Measurements from ENCODE around the gene STK32C.
"Not testable (repeated sequence)": the region's sequence is repeated elsewhere in the genome, so short reads cannot be mapped to it uniquely, and the experiment has no call there.

Gene STK32C

GRCh38 chr10:132227851-132228390, 79.8 kb downstream of the STK32C start:
- no peak for DNase-seq

GRCh38 chr10:132226586-132227405, 81.0 kb downstream of the STK32C start:
- no peak for DNase-seq

DNA sequence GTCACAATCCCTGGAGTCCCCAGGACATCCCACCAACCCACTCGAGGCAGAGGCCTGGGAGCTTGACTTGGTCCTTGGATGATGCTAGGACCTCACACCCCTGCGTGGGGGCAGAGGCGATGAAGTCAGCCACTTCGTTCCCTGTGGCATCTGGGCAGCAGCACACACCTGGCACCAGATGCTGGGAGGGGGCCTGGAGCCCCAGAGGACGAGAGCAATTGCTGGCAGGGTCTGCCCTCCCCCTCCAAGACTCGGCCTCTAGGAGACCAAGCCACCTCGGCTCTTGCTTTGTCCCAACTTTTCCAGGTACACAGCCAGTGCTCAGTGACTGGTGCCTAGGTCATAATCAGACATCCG, 81.9 kb downstream of the STK32C start:
- no peak for DNase-seq

DNA sequence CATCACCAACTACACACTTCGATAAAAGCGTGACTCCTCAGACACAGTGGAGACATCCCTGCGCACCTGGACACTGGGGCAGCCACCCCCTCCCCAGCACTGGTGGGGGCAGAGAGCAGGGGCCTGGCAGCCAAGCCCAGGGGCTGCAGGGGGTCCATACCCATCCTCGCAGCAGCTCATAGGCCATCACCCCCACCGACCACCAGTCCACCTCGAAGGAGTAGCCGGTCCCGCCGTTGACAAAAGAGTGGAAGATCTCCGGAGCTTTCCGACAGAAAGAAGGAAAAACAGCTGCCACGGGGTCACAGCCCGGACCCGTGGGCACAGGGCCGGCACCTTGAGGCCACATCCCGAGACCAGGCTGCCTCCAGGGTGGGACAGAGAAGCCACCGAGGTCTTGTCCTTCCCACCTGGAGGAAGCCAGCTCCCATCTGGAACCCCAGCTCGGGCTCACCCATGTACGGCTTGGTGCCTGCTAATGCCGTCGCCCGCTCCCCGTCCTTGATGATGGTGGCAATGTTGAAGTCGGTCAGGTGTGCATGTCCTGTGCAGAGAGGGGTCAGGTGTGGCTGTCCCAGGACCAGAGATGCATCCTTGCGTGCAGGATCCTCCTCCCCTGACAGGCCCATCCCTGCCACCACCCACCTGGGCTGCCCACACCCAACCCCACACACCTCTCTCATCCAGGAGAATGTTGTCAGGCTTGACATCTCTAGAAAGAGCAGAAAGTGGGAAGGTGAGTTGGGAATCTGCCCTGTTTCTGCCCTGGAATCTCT, 82.5 kb downstream of the STK32C start:
- no peak for DNase-seq

GRCh38 chr10:132224343-132225072, 83.2 kb downstream of the STK32C start:
- DNase-seq = no peak

DNA sequence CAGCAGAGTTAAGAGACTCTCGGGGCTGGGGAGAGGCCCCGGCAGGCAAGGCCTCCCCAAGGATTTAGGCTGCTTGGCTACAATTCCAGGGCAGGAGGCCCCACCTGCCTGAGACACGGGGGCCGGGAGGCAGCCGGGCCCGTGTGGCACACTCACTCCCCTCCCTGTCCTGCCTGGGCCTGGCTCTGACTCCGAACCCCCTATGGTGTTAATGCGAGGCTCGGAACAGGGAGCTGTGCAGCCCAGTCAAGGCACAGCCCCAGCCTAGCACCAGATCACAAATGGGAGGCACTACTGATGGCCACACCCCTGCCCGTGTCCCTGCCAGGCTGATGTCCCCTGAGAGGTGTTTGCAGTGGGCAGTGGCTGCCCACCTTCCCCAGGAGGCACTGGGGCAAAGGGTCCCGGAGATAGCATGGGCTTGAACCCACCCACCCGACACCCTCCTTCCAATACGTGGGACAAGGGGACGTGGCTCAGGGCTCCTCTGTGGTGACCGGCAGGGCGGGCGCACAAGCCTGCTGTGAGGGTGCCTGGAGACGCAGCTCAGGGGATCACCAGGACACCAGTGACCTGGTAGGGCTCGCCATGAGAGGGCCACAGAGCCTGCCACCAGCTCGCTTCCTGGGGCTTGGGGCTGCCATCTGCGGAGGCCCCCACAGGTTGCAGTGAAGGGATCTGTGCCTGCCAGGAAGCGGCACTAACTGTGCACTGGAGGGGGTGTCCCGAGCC, 84.0 kb downstream of the STK32C start:
- no peak for DNase-seq

DNA sequence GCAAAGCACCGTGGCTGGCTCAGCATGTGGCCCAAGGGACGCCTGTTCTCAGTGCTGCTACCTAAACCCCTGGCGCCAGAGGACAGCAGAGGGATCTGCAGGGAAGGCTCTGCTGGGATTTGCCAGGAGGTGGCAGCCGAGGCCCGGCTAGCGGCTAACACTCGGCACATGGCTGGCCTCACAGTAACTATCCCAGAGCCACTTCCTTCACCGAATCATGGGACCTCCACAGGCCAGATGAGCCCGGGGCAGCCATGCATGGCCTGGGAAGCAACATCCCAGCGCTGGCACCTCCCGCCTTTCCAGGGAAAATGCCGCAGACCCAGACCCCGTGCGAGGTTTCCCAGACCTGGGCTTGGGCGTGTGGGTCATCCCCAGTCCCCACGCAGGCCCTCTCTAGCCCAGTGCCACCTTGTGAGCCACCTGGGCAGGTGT, 84.6 kb downstream of the STK32C start:
- no peak for DNase-seq

DNA sequence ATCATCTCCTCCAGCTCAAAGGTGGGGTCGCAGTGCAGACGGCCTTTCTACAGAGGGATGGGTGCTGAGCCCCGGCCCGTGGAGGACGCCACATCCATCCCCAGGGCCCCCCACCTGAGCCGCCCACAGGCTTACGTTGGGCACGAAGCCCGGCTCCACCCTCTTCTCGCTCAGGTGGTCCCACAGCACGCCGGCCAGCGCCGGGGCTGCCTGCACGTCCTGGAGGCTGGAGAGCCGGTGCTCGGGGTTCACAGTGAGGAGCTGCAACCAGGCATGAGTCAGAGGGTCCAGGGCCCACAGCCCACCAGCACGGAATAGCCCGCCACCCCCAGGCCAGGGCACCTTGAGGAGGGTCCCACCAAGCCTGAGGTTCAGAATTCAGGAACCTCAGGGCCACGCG, 85.0 kb downstream of the STK32C start:
- DNase-seq = no peak

DNA sequence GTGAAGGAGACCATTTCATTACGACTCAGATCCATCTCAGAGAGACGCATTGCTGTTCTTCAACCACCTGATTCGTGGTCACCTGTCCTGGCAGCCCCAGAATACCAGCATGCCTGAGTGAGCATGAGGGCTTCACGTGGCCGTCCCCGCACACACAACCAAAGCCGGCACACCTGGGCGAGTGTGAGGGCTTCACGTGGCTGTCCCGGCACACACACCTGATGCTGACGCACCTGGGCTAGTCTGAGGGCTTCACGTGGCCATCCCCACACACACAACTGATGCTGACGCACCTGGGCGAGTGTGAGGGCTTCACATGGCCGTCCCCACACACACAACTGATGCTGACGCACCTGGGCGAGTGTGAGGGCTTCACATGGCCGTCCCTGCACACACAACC, 86.8 kb downstream of the STK32C start:
- not testable (repeated sequence) for DNase-seq

DNA sequence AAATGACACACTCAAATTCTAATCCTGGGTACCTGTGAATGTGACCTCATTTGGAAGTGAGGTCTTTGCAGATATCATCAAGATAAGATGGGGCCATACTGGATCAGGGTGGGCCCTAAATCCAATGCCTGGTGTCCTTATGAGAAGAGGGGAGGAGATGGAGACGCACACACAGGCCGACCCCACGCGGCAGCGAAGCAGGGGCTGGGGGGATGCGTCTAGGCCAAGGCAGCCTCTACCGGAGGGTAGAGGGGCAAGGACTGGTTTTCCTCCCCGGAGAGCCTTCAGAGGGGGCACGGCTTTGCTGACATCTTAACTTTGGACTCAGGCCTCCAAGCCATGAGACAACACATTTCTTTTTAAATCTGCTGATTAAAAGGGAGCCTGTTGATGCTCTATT, 87.7 kb downstream of the STK32C start:
- no peak for DNase-seq

DNA sequence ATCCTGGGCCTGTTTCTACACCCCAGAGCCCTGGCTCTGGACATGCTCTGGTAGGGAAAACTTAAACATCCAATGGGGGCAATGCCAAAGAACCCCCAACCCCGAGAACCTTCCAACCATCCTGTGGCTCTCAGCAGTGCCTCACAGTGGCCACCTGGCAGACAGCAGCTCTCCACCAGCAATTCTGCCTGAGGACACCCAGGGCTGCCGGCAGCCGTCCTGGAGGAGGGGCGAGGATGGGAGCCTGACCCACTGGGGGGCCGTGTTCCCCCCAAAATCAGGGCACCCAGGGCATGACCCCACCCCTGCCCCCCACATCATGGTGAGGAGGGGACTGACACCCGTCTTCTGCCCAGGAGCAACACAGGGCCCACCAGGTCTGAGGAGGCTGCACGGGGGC, 88.3 kb downstream of the STK32C start:
- no peak for DNase-seq

DNA sequence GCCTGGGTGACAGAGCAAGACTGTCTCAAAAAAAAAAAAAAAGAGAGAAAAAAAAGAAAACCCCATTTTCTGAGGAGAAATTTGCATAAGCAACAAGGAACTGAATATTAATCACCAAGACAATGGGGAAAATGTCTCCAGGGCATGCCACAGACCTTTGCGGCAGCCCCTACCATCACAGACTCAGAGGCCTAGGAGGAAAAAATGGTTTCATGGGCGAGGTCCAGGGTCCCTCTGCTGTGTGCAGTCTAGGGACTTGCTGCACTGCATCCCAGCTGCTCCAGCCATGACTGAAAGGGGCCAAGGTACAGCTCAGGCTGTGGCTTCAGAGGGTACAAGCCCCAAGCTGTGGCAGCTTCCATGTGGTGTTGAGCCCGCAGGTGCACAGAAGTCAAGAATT, 91.3 kb downstream of the STK32C start:
- DNase-seq = not testable (repeated sequence)

DNA sequence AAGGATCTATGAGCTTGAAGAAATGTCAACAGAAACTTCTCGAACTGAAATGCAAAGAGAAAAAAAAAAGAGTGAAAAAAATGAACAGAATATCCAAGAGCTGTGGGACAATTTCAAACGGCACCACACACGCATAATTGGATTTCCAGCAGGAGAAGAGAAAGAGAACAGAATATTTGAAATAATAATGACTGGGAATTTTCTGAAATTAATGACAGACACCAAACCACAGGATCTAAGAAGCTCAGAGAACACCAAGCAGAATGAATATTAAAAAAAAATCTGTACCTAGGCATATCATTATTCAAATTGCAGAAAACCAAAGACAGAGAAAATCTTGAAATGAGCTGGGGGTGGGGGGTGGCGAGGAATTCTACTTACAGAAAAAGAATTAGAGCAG, 93.8 kb downstream of the STK32C start:
- no peak for DNase-seq

DNA sequence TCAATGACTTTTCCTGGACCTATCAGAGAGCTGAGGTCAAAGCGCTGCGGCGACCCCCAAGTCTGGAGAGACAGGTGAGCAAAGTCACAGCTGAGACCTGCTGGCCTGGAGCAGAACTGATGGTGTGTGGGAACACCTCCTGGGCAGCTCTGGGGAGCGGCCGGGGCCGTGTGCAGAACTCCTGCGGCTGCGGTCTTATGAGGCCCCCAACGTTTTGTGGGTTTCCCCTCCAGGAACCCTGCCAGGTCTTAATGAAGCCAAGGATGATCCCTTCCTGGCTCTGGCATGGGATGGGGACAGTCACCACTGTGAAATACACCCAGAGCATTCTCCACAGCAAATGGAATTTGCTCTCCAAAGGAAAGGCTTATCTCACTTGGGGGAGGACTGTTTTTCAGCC, 94.9 kb downstream of the STK32C start:
- no peak for DNase-seq

GRCh38 chr10:132211246-132211645, 96.5 kb downstream of the STK32C start:
- no peak for DNase-seq

DNA sequence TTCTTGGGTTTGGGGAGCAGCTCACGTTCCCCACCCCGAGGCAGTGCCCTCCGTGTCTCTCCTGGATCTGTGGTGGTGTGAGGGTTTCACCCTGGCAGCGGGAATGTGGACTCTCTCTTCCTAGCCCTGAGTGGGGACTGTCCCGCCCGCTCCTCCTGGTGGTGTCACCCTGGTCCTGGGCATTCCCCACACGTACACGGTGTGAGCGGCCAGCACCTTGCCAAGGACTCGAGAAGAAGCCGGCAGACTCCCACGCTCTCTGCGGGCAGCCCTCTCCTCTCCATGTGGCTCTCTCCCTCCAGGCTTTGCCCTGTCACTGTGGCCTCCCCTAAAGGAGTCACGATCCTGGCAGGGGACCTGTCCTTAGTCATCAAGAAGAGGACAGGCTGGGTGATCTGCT, 97.0 kb downstream of the STK32C start:
- DNase-seq = no peak

GRCh38 chr10:132209978-132210530, 97.7 kb downstream of the STK32C start:
- no peak for DNase-seq

DNA sequence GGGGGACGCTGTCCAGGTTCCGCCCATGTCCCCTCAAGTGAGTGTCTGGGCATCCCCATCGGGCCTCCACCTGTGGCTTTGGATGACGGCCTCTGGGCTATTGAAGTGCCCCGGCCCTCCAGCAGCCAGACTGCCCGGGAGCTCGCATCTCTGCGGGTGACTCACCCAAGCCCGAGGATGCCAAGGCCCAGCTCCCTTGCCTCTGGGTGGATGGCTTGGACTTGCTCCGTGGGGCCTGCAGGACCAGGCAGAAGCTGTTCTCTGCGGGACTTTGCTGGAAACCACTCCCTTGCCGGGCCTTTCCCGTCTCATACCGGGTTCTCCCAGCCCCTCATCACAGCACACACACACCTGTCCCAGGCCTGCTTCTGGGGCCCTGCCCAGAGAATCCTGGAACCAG, 98.6 kb downstream of the STK32C start:
- DNase-seq = no peak

GRCh38 chr10:132208462-132209050, 99.2 kb downstream of the STK32C start:
- DNase-seq = no peak

DNA sequence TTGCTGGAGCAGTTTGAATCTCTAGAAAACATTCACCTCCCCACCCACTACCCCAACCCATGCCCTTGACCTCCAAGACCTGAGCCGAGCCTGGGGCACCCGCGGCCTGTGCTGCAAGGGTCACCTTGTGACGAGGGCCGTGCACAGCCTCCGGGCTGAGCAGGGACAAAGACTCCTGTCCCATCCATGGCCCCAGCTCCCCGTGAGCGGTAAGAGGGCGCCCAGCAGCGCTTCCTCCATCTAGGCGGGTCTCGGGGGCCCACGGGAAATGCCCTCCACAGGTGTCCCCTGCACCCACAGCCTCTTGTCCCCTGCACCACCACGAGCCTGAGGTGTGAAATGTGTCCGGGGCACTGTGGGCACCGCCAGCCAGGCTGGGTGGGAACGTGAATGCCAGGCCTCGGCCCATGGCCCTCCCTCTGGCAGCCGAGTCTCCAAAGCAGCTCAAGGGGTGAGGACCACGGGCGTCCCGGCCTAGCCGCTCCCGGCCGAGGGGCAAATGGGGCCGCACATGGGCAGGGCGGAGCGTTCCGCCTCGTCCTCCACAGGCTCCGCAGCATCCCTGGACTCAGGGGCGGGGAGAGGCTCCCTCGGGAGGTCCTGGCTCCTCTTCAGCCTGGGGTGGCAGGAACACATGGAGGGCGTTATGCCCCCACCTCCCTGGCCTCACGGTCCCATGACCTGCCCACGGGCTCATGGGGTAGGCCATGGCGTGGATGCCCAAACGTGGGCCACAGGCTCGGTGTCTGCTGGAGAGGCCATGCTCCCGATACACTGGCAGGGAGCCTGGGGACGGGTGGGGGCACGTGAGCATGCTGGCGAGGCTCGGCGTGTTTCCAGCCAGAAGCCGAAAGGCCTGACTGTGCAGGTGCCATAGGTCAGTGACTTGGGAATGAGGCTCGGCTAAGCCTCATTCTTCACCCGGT, 100.0 kb downstream of the STK32C start:
- DNase-seq = no peak
